NCI-H1092 treated with DMSO at 0.1 percent for 48 hours (cell line): Measurements from ENCODE around the gene CSTPP1.
A peak's percentile ranks its signal among the peaks of the same experiment; 100 is the strongest.

Experiments used
- DNase-seq: peaks from one replicate; lab custom pipeline; 2025; lab: John Stamatoyannopoulos, UW

Gene CSTPP1

DNA sequence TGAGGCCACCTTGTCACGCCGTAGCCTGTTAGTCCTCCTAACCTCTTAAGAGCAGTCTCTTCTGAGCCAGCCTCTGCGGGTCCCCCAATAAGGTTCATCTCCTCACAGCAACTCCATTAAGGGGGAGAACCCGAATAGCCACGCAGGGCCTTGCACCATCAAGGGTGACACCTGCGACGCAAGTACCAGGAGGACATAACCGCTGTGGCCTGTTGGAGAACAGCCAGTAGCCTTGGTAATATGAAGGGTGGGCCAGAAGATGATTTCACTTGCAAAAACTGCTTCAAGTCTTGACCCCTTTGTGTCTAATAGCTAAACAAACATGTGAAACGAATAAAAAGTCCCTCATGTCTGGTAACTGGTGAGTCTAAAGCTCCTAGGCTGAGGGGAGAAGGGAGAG lies 225.3 kb downstream of the CSTPP1 start:
- no peak for DNase-seq

DNA sequence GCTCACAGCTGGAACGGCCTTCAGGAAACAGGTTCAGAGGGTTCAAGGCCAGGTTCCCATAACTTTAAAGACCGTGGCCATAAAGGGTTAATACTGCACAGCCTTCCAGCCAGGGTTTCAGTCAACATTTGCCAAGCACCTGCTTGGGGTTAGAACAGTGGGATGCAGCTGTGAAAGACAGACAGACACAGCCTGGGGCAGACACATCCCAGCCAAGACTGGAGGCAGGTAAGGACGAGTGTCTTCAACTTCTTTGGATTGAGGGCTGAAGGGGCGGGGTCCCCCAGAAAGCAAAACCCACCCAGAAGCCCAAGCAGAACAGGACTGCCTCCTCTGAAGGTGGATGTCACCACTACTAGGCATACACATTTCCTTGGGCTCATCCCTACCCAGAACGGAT lies 225.9 kb downstream of the CSTPP1 start:
- no peak for DNase-seq

GRCh38 chr11:47163193-47163592 lies 226.6 kb downstream of the CSTPP1 start:
- no peak for DNase-seq

DNA sequence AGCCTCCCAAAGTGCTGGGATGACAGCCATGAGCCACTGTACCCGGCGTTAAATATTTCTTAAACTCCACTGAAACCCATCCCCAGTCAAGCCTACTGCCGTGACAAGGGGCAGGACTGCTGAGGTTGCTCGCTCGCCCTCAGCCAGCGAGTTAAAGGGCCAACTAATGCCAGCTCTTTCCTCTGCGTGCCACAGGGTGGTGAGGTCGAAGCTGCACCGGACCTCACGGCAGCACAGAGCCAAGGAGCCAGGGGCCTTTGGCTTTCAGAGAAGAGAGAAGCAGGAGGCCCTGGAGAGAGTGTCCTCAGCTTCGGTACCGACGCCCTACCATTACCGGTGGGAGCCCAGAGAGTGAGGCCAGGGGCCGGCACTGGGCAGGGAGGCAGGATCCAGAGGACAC lies 227.3 kb downstream of the CSTPP1 start:
- DNase-seq: no peak

DNA sequence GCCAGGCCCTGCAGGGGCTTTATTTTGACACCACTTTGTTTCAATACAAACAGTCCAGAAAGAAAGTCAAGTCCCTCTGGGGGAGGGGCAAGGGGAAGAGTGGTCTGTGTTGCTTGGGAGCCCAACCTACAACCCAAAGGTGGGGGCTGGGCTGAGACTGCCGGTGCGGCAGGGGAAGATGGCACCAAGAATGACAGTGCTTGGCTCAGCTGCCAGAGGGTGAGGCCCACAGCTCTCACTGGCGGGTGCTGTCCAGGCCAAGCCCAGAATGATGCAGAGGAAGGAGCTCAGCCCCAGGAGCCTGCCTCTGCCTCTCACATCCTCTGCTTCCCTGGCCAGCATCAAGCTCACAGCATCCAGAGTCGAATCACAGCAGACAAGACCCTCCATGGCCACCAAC lies 227.8 kb downstream of the CSTPP1 start:
- no peak for DNase-seq

DNA sequence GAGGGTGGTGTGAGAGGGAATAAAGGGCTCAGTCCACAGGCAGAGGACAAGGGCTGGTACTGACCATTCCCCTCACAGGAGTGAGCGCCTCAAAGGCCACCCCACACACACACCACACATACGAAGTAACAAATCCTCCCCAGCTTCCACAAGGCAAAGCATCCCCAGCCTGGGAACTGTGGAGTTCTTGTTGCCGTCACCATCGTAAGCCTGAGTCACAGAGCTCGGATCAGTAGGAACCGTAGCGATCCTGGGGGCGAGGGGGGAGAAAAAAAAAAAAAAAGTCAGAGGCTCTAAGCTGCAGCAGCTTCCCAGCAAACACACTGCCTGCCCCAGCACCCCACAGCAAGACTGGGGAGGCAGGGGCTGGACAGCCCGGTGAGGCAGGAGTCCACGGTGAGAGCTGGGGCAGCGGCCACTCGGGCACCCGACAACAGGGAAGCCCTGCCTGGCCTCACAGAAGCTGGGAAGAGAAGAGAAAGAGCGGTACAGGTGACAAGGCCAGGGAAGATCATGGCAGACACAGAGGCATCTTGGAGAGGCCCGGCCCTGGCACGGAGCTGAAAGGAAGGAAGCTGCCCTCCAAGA lies 228.8 kb downstream of the CSTPP1 start:
- DNase-seq: no peak

GRCh38 chr11:47166368-47166767 lies 229.8 kb downstream of the CSTPP1 start:
- no peak for DNase-seq

GRCh38 chr11:47171061-47171838 lies 234.7 kb downstream of the CSTPP1 start:
- no peak for DNase-seq

DNA sequence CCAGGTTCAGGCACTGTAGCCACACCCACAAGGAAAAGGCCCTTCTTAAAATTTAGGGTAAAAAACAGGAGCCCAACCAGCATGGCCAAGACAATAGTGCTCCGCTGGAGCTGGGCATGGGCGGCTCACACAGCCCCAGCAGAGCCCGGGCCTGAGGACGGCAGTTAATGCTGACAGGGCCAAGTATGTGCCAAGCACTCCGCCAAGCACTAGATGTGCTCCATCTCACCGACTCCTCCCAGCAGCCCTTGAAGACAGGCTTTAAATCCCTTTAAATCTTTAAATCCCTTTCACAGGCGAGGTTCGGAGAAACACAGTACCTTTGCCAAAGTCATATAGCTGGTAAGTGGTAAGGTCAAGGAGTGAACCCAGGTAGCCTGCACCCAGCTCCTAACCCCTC lies 235.3 kb downstream of the CSTPP1 start:
- DNase-seq: no peak

DNA sequence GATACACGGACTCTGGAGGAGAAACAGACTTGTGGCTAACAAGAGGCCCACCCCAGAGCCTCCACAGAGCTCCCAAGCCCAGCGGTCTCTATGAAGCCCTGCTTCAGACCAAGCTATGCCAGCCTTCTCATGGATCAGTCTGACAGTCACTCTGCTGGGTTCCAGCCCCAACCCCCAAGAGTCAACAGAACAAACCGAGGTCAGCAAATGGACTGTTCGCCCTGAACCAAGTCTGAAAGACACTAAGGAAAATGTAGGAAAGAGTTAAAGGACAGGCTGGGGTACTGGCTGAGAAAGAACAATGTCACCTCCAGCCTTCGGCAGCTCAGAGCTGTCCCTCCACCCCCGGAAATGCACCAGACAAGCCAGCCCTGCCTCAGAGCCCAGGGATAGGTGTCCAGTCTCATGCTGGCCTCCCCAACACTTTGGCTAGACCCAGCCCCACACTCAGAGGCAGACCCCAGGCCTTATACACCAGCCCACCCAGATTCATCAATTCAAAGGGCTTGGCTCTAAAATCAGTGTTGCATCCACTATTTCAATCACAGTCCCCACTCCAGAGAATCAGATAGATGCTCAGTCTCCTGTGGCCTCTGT lies 236.3 kb downstream of the CSTPP1 start:
- no peak for DNase-seq

DNA sequence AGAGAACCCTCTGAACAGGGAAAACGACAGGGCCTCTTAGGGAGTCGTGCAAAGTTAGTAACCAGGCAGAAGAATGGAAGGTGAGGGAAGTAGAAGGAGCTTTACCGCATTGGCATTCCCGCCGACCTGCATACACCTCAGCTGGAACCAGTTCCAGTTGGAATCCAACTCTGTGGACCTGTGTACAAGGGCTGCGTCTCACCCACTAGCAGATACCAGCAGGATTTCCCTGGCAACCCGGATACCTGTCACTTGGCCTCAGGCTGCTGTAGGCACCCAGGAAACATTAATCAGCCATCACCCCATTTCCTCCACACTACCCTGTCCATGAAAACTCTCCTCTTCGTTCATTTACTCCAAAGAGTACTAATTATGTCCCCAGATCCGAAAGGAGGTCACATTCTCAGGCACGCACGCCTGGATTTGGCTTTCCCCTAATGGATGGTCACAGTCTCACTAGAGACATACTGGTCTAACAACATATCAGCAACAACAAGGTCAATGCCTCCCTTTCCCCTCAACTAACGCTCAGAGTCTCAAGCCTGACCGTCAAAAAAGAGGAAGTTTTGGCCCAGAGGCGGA lies 239.3 kb downstream of the CSTPP1 start:
- no peak for DNase-seq

- peak; percentile 98 for DNase-seq
Observed at GRCh38 chr11:47176328-47177228, 240.0 kb downstream of the CSTPP1 start, which contains the start of gene ARFGAP2. Gene ARFGAP2 (minus strand): TSS chr11:47176879. CDS start chr11:47176853, 26 bp downstream.

- peak; percentile 90 for DNase-seq
Observed at GRCh38 chr11:47177229-47177845, 240.8 kb downstream of the CSTPP1 start.

- DNase-seq: no peak
Observed at GRCh38 chr11:47177846-47178245, 241.3 kb downstream of the CSTPP1 start.

- DNase-seq: no peak
Observed at GRCh38 chr11:47178316-47178715, 241.8 kb downstream of the CSTPP1 start.

DNA sequence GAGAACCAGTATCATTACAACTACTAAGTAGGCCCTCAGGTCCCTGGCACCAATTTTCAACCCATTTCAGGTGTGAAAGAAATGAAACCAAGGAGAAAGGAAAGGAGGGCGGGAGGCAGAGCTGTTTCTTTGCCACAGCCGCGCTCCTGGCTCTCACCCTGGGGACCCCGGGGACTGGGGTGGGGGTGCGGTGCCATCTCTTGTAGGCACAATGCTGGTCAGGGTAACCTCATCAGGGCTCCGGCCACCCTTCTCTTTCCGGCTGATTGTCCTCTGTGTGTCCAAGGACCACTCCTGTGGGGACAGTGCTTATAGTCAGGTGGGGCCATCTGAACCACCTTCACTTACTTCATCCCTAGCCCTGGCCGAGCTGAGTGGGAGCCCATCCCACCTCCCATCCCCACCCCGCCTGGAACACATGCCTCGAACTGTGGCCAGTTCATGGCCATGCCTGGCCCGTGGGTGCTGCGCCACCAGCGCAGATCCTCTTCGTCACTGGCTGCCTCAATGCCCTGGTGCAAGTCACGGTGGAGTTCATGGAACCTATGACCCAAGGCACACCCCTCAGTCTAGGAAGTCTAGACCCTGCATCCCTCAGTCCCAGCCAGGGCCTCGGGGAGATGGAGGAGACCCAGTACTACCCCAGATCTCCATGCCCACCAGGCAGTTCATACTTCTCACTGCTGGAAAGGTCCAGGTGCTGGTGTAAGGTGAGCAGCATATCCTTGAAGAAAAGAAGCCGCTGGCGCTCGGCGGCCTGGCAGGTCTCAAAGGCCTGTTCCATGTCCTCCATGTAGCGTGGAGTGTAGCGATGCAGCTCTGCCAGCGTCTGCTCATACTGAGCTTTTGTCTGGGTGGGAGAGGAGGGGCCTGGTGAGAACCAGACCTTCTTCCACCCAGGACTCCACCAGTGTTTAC lies 242.4 kb downstream of the CSTPP1 start:
- DNase-seq: no peak

GRCh38 chr11:47179655-47179991 lies 243.1 kb downstream of the CSTPP1 start:
- peak; percentile 26 for DNase-seq

GRCh38 chr11:47180006-47180787 lies 243.6 kb downstream of the CSTPP1 start:
- no peak for DNase-seq

DNA sequence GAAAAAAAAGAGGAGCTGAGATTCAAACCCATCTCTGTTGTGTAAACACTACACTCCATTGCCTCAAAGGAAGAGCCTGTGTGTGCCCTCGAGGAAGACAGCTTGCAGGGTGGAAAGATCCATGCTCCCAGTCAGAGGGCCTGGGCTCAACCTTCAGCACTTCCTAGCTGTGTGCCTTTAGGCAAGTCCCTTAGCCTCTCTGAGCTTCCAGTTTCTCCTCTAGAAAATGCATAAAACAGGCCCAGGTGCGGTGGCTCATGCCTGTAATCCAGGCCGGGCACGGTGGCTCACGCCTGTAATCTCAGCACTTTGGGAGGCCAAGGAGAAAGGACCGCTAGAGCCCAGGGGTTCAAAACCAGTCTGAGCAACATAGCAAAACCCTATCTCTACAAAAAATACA lies 244.7 kb downstream of the CSTPP1 start:
- DNase-seq: no peak

- DNase-seq: no peak
Observed at GRCh38 chr11:47182380-47182779, 245.8 kb downstream of the CSTPP1 start.
